SK-N-SH treated with all-trans-retinoic acid at 6 μM for 48 hours (cell line): ENCODE results near the gene PABPC4L.

Experiments
- ARNTL ChIP-seq: fragments of 450-650 bp; formaldehyde crosslinking; IDR thresholded peaks from 2 replicates; pipeline ENCODE4 v1.5.0; 2020; ENCODE audit warnings: low read depth, mild to moderate bottlenecking, moderate library complexity, borderline replicate concordance
- CSDC2 ChIP-seq: fragments of 250-450 bp; sonication (Bioruptor Pico); IDR thresholded peaks from 2 replicates; pipeline ENCODE4 v1.5.0; 2020; ENCODE audit warnings: mild to moderate bottlenecking, moderate library complexity
- OSR1 ChIP-seq: fragments of 250-450 bp; sonication (Bioruptor Pico); IDR thresholded peaks from 2 replicates; pipeline ENCODE4 v1.8.0; 2022; ENCODE audit warnings: moderate library complexity, mild to moderate bottlenecking, inconsistent platforms
- RARB ChIP-seq: fragments of 250-450 bp; sonication (Bioruptor Pico); IDR thresholded peaks from 2 replicates; pipeline ENCODE4 v1.8.0; 2021; ENCODE audit warnings: mild to moderate bottlenecking, moderate library complexity
- TOX ChIP-seq: fragments of 250-450 bp; sonication (Bioruptor Pico); IDR thresholded peaks from 2 replicates; pipeline ENCODE4 v1.8.0; 2021; ENCODE audit warnings: mild to moderate bottlenecking, moderate library complexity, borderline replicate concordance
- ZFP3 ChIP-seq: fragments of 250-450 bp; sonication (Bioruptor Pico); IDR thresholded peaks from 2 replicates; pipeline ENCODE4 v1.5.0; 2020; ENCODE audit warnings: mild to moderate bottlenecking, moderate library complexity
- TF ChIP-seq, protein P1 (sequence below): fragments of 250-450 bp; sonication (Bioruptor Pico); IDR thresholded peaks from 2 replicates; pipeline ENCODE4 v1.5.1; 2021; ENCODE audit warnings: mild to moderate bottlenecking, moderate library complexity
- TF ChIP-seq, protein P2 (sequence below): fragments of 250-450 bp; sonication (Bioruptor Pico); IDR thresholded peaks from 2 replicates; pipeline ENCODE4 v1.5.1; 2020; ENCODE audit warnings: low read depth, mild to moderate bottlenecking, moderate library complexity
- TF ChIP-seq, protein P3 (sequence below): fragments of 250-450 bp; sonication (Bioruptor Pico); IDR thresholded peaks from 2 replicates; pipeline ENCODE4 v1.8.0; 2020; ENCODE audit warnings: mild to moderate bottlenecking, moderate library complexity, borderline replicate concordance

DNA sequence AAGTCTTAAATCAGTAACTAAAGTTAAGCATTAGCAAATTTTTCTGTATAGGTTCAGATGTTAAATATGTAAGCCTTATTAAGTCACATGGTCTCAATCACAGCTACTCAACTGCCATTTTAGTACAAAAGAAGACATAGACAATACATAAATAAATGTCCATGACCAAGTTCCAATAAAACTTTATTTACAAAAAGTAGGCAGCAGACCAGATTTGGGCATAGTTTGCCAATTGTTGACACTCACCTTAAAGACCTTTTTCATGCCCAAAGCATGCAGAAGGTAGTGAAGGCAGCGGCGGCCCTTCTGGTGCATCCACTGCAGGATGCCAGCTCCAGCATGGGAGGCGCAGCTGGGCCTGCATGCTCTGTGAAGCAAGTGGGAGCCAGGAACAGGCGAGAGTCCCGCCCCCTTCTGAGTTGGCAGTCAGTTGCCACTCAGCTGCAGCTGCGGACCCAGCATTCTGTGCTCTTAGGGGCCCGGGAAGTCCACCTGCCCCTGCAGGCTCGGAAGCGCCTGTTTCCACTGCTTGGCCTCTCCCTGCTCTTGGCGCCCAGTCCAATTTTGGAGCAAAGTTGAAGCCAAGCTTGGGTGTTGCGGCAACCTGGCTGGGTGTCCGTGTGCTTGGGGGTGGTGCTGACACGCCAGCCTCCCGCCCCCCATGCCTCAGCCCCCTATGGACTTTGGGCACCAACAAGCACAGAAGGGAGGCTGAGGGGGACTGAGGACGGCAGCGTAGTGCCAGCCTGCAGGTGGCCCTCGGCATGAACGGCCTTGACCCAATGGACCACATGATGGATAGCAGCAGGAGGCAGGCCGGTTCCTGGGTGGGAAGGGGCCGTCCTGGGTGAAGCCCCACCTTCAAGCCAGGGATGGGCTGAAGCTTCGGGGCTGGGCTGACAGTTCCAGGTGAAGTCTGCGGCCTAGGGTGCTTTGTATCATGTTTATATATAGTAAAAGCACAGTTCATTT lies 42.4 kb upstream of the PABPC4L start:
- no peak for TF ChIP-seq ZFP3
- no peak for TF ChIP-seq ARNTL (CRISPR knock-in tag)
- TF ChIP-seq RARB (CRISPR knock-in tag) = no peak
- no peak for TF ChIP-seq OSR1
- TF ChIP-seq CSDC2 (CRISPR knock-in tag) = no peak
- TF ChIP-seq, protein P1, sequence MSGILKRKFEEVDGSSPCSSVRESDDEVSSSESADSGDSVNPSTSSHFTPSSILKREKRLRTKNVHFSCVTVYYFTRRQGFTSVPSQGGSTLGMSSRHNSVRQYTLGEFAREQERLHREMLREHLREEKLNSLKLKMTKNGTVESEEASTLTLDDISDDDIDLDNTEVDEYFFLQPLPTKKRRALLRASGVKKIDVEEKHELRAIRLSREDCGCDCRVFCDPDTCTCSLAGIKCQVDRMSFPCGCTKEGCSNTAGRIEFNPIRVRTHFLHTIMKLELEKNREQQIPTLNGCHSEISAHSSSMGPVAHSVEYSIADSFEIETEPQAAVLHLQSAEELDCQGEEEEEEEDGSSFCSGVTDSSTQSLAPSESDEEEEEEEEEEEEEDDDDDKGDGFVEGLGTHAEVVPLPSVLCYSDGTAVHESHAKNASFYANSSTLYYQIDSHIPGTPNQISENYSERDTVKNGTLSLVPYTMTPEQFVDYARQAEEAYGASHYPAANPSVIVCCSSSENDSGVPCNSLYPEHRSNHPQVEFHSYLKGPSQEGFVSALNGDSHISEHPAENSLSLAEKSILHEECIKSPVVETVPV (CRISPR knock-in tag) = no peak
- TF ChIP-seq, protein P2, sequence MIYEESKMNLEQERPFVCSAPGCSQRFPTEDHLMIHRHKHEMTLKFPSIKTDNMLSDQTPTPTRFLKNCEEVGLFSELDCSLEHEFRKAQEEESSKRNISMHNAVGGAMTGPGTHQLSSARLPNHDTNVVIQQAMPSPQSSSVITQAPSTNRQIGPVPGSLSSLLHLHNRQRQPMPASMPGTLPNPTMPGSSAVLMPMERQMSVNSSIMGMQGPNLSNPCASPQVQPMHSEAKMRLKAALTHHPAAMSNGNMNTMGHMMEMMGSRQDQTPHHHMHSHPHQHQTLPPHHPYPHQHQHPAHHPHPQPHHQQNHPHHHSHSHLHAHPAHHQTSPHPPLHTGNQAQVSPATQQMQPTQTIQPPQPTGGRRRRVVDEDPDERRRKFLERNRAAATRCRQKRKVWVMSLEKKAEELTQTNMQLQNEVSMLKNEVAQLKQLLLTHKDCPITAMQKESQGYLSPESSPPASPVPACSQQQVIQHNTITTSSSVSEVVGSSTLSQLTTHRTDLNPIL (CRISPR knock-in tag) = no peak
- TF ChIP-seq, protein P3, sequence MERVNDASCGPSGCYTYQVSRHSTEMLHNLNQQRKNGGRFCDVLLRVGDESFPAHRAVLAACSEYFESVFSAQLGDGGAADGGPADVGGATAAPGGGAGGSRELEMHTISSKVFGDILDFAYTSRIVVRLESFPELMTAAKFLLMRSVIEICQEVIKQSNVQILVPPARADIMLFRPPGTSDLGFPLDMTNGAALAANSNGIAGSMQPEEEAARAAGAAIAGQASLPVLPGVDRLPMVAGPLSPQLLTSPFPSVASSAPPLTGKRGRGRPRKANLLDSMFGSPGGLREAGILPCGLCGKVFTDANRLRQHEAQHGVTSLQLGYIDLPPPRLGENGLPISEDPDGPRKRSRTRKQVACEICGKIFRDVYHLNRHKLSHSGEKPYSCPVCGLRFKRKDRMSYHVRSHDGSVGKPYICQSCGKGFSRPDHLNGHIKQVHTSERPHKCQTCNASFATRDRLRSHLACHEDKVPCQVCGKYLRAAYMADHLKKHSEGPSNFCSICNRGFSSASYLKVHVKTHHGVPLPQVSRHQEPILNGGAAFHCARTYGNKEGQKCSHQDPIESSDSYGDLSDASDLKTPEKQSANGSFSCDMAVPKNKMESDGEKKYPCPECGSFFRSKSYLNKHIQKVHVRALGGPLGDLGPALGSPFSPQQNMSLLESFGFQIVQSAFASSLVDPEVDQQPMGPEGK (CRISPR knock-in tag) = no peak
- TF ChIP-seq TOX (CRISPR knock-in tag) = no peak
